ENCODE data around the gene RAX2. TPM values are rescaled to one million over a fixed set of nuclear protein-coding genes. Genes with fewer than 3 reads are reported as not detected.
"Not testable (repeated sequence)": the region's sequence is repeated elsewhere in the genome, so short reads cannot be mapped to it uniquely, and the experiment has no call there.

Gene RAX2
- total RNA-seq, 1 experiment from 2014 or later = not detected

GRCh38 chr19:3760871-3761361 is 11.1 kb downstream of the RAX2 start:
- H3K9me2 ChIP-seq (ENCODE audit: insufficient read depth) = no peaks in the 10 kb centered on the region
- H3K79me2 ChIP-seq (ENCODE audit: low read depth) = peaks cover 12% of the 10 kb centered on the region; the same call in 1 of the 2 replicates
- peak overlapping the region; percentile 79 for H3K4me2 ChIP-seq
- H3K36me3 ChIP-seq (ENCODE audit: low read depth) = no peaks in the 10 kb centered on the region
- H2AFZ ChIP-seq = peak overlapping the region; percentile 90
- no peaks in the 10 kb centered on the region for H4K20me1 ChIP-seq (ENCODE audit: insufficient read depth)
- H3K27ac ChIP-seq = no peak overlapping the region
- TF ChIP-seq EZH2 (IDR thresholded peaks at IDR 0.05; ENCODE audit: low read depth) = no peak
- TF ChIP-seq CTCF (conservative IDR thresholded peaks at IDR 0.05) = no peak
- no peaks in the 10 kb centered on the region for H3K27me3 ChIP-seq (ENCODE audit: insufficient read depth, low read depth)
- peak overlapping the region; percentile 76 for H3K4me3 ChIP-seq
- no peak for DNase-seq
- no peaks in the 10 kb centered on the region for H3K4me1 ChIP-seq (replicated peaks; ENCODE audit: insufficient read depth)
- POLR2A ChIA-PET (ENCODE audit: unreplicated experiment) = interaction anchor here (0.6 kb wide), 1 partner anchor 57 kb away, joined by 4 read pairs; no protein-coding TSS in a partner anchor
- intact Hi-C loops (cut with micrococcal nuclease; ENCODE audit: unreplicated experiment) = no loop called here
- 0 out of 2 replicates have a peak, but pooled peaks cover 3% of the 10 kb centered on the region for H3F3A ChIP-seq (ENCODE audit: insufficient read depth, low read depth)
- CTCF ChIA-PET = no interaction called here
- TSS peak; percentile 27 for BruUV-seq (replicated peaks)
- H3K9me3 ChIP-seq (ENCODE audit: insufficient read depth, low read depth) = no peaks in the 10 kb centered on the region

GRCh38 chr19:3759482-3760254 is 12.4 kb downstream of the RAX2 start:
- peaks cover 12% of the 10 kb centered on the region; the same call in 1 of the 2 replicates for H3K79me2 ChIP-seq (ENCODE audit: low read depth)
- no peaks in the 10 kb centered on the region for H3K36me3 ChIP-seq (ENCODE audit: low read depth)
- no peak overlapping the region for H3K4me3 ChIP-seq
- H3K9me2 ChIP-seq (ENCODE audit: insufficient read depth) = no peaks in the 10 kb centered on the region
- H3K27ac ChIP-seq = no peak overlapping the region
- H4K20me1 ChIP-seq (ENCODE audit: insufficient read depth) = no peaks in the 10 kb centered on the region
- no peaks in the 10 kb centered on the region for H3K27me3 ChIP-seq (ENCODE audit: insufficient read depth, low read depth)
- TF ChIP-seq EZH2 (IDR thresholded peaks at IDR 0.05; ENCODE audit: low read depth) (no peak), CTCF (conservative IDR thresholded peaks at IDR 0.05) (no peak)
- CTCF ChIA-PET = no interaction called here
- H3K4me2 ChIP-seq = no peak overlapping the region
- no peak overlapping the region for H2AFZ ChIP-seq
- BruUV-seq (replicated peaks) = no TSS peak
- no peaks in the 10 kb centered on the region for H3K4me1 ChIP-seq (replicated peaks; ENCODE audit: insufficient read depth)
- POLR2A ChIA-PET (ENCODE audit: unreplicated experiment) = interaction anchor here (0.6 kb wide), 1 partner anchor 75 kb away, joined by 6 read pairs; no protein-coding TSS in a partner anchor
- 0 out of 2 replicates have a peak, but pooled peaks cover 3% of the 10 kb centered on the region for H3F3A ChIP-seq (ENCODE audit: insufficient read depth, low read depth)
- H3K9me3 ChIP-seq (ENCODE audit: insufficient read depth, low read depth) = no peaks in the 10 kb centered on the region
- intact Hi-C loops (cut with micrococcal nuclease; ENCODE audit: unreplicated experiment) = no loop called here
- no peak for DNase-seq

GRCh38 chr19:3758297-3758696 is 13.7 kb downstream of the RAX2 start:
- H3F3A ChIP-seq (ENCODE audit: insufficient read depth, low read depth); H3K4me1 ChIP-seq (replicated peaks; ENCODE audit: insufficient read depth): not testable (repeated sequence)

GRCh38 chr19:3757705-3758104 is 14.3 kb downstream of the RAX2 start:
- H3K4me1 ChIP-seq (replicated peaks; ENCODE audit: insufficient read depth); intact Hi-C loops (cut with micrococcal nuclease; ENCODE audit: unreplicated experiment); H4K20me1 ChIP-seq (ENCODE audit: insufficient read depth); H3K27me3 ChIP-seq (ENCODE audit: insufficient read depth, low read depth); POLR2A ChIA-PET (ENCODE audit: unreplicated experiment); H3K4me2 ChIP-seq; H3K36me3 ChIP-seq (ENCODE audit: low read depth); H2AFZ ChIP-seq; H3K4me3 ChIP-seq; BruUV-seq (replicated peaks); DNase-seq; H3K79me2 ChIP-seq (ENCODE audit: low read depth); CTCF ChIA-PET; H3K27ac ChIP-seq; H3K9me2 ChIP-seq (ENCODE audit: insufficient read depth); H3F3A ChIP-seq (ENCODE audit: insufficient read depth, low read depth); H3K9me3 ChIP-seq (ENCODE audit: insufficient read depth, low read depth): not testable (repeated sequence)

More at GRCh38 chr19:3758297-3758696, 13.7 kb downstream of the RAX2 start:
- DNase-seq; BruUV-seq (replicated peaks); H4K20me1 ChIP-seq (ENCODE audit: insufficient read depth); H2AFZ ChIP-seq; intact Hi-C loops (cut with micrococcal nuclease; ENCODE audit: unreplicated experiment); H3K4me3 ChIP-seq; H3K27ac ChIP-seq; POLR2A ChIA-PET (ENCODE audit: unreplicated experiment); CTCF ChIA-PET; H3K36me3 ChIP-seq (ENCODE audit: low read depth); H3K4me2 ChIP-seq; H3K9me2 ChIP-seq (ENCODE audit: insufficient read depth); H3K27me3 ChIP-seq (ENCODE audit: insufficient read depth, low read depth); H3K9me3 ChIP-seq (ENCODE audit: insufficient read depth, low read depth); H3K79me2 ChIP-seq (ENCODE audit: low read depth): not testable (repeated sequence)
